Adipose tissue (tissue), 3 donors: ENCODE results near the gene MAML2. TPM values are rescaled to one million over a fixed set of nuclear protein-coding genes. Genes with fewer than 3 reads are reported as not detected.

Experiments used
- H3K27ac ChIP-seq: one replicate; pipeline ENCODE4 v1.5.1; 2013; ENCODE audit warnings: low read depth, low read length
- WGBS, 3 donors: extraction: QIAGEN DNeasy Blood & Tissue Kit; methylation state at CpG; one replicate each; pipeline ENCODE4 v1.1.7; 2013; 5-methylcytosine and 5-hydroxymethylcytosine counted together
- polyA plus RNA-seq, 3 donors: library from polyadenylated mRNA; stranded (reverse); fragments of 200-250 nt; gene quantifications; one replicate each; pipeline ENCODE4 v1.2.3, GENCODE V29; 2013
- donor health status: healthy with polysubstance abuse.
- donor health status: Bipolar disorder and iron deficiency.
- donor health status: healthy.

MAML2 gene
- polyA plus RNA-seq, 3 donors, result 1.8 to 8.7 (median 5.4) TPM

GRCh38 chr11:96341211-96342013 is 1.6 kb downstream of the MAML2 start:
- H3K27ac ChIP-seq, result peak overlapping the region; percentile 42
- 17 to 28% (median 18%) methylated on average over 26 of the region's 26 CpGs for WGBS, 3 donors

GRCh38 chr11:96340555-96340885 is 2.5 kb downstream of the MAML2 start:
- 53 to 69% (median 59%) methylated on average over 4 of the region's 4 CpGs for WGBS, 3 donors
- H3K27ac ChIP-seq, result peak overlapping the region; percentile 19

- H3K27ac ChIP-seq, result peak overlapping the region; percentile 28
- WGBS, 3 donors, result 58 to 71% (median 59%) methylated on average over 7 of the region's 7 CpGs
Measured at GRCh38 chr11:96339706-96340554, 3.1 kb downstream of the MAML2 start.

- H3K27ac ChIP-seq, result no peak overlapping the region
- 8 to 43% (median 16%) methylated on average over 13 of the region's 13 CpGs for WGBS, 3 donors
Measured at GRCh38 chr11:96338910-96339705, 3.9 kb downstream of the MAML2 start.

- WGBS, 3 donors, result 44 to 67% (median 62%) methylated on average over 6 of the region's 6 CpGs
- H3K27ac ChIP-seq, result no peak overlapping the region
Measured at GRCh38 chr11:96337541-96338431, 5.2 kb downstream of the MAML2 start.

- no peak overlapping the region for H3K27ac ChIP-seq
- 65 to 87% (median 65%) methylated on average over 4 of the region's 4 CpGs for WGBS, 3 donors
Measured at GRCh38 chr11:96335388-96335787, 7.6 kb downstream of the MAML2 start.

- WGBS, 3 donors, result 88 to 96% (median 95%) methylated on average over 4 of the region's 4 CpGs
- no peak overlapping the region for H3K27ac ChIP-seq
Measured at GRCh38 chr11:96334219-96334618, 8.8 kb downstream of the MAML2 start.

- 84 to 88% (median 85%) methylated on average over 4 of the region's 4 CpGs for WGBS, 3 donors
- H3K27ac ChIP-seq, result no peak overlapping the region
Measured at GRCh38 chr11:96333191-96333719, 9.7 kb downstream of the MAML2 start.

GRCh38 chr11:96332126-96332771 is 10.7 kb downstream of the MAML2 start:
- 53 to 60% (median 56%) methylated on average over 8 of the region's 8 CpGs for WGBS, 3 donors
- no peak overlapping the region for H3K27ac ChIP-seq

- H3K27ac ChIP-seq, result no peak overlapping the region
- WGBS, 3 donors, result 59 to 80% (median 67%) methylated on average over 7 of the region's 7 CpGs
Measured at GRCh38 chr11:96331699-96332116, 11.3 kb downstream of the MAML2 start.

- 87 to 98% (median 96%) methylated on average over 4 of the region's 4 CpGs for WGBS, 3 donors
- no peak overlapping the region for H3K27ac ChIP-seq
Measured at GRCh38 chr11:96330511-96330859, 12.5 kb downstream of the MAML2 start.

GRCh38 chr11:96329855-96330510 is 13.0 kb downstream of the MAML2 start:
- no peak overlapping the region for H3K27ac ChIP-seq
- WGBS, 3 donors, result 62 to 89% (median 83%) methylated on average over 3 of the region's 3 CpGs

GRCh38 chr11:96329419-96329818 is 13.6 kb downstream of the MAML2 start:
- WGBS, 3 donors, result 91 to 97% (median 94%) methylated on average over 1 of the region's 1 CpG
- H3K27ac ChIP-seq, result no peak overlapping the region

GRCh38 chr11:96328395-96329010 is 14.5 kb downstream of the MAML2 start:
- no peak overlapping the region for H3K27ac ChIP-seq

GRCh38 chr11:96326959-96327358 is 16.0 kb downstream of the MAML2 start:
- H3K27ac ChIP-seq, result no peak overlapping the region
- 77 to 96% (median 94%) methylated on average over 7 of the region's 7 CpGs for WGBS, 3 donors

More at GRCh38 chr11:96328395-96329010, 14.5 kb downstream of the MAML2 start:
- WGBS, 3 donors, result 74 to 81% (median 80%) methylated on average over 8 of the region's 8 CpGs

- H3K27ac ChIP-seq, result no peak overlapping the region
- 30 to 48% (median 47%) methylated on average over 1 of the region's 1 CpG for whole genome bisulfite sequencing, 3 donors
Measured at GRCh38 chr11:96324912-96325311, 18.1 kb downstream of the MAML2 start.
